Esophagus squamous epithelium (tissue), 4 donors: Measurements from ENCODE around the gene GPC5.

Source experiments
- POLR2A ChIP-seq, 4 donors: fragments of 450-650 bp; IDR thresholded peaks; one replicate each; pipeline ENCODE4 v1.6.1; 2017; ENCODE audit warnings: antibody characterized with exemption in 4 of 4, mild to moderate bottlenecking in 4 of 4, moderate library complexity in 3 of 4
- TF ChIP-seq, protein P1 (sequence below), 6 experiments: fragments of 450-650 bp in 4 of 6; fragments of 200-600 bp in 2 of 6; sonication (generic) in 2 of 6; IDR thresholded peaks; one replicate each; pipeline ENCODE4 v1.5.1; 2016 to 2019; ENCODE audit warnings: antibody characterized with exemption in 6 of 6, mild to moderate bottlenecking in 4 of 6, moderate library complexity in 4 of 6

DNA sequence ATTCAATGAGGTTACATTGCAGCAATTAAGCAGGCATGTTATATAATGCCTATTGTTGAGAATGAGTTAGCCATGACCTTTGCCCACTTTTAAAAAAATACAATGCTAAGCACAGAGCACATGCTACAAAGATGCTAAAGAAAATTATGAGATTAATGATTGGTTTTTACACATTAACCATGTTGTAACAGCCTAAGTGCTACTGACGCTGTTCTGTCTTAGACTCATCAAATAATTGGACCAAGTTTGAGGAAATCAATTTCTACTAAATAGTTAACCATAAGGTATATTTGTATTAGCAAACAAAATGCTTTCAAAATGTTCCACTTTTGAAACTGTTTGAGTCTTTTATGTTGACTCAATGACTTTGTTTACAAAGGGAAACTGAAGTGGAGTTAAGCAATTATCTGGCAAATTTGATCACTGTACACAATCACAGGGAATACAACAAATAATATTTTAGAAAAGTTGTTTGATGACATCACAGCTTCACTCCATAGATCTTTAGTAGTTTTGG is 36.6 kb upstream of the GPC5 start:
- TF ChIP-seq, protein P1, sequence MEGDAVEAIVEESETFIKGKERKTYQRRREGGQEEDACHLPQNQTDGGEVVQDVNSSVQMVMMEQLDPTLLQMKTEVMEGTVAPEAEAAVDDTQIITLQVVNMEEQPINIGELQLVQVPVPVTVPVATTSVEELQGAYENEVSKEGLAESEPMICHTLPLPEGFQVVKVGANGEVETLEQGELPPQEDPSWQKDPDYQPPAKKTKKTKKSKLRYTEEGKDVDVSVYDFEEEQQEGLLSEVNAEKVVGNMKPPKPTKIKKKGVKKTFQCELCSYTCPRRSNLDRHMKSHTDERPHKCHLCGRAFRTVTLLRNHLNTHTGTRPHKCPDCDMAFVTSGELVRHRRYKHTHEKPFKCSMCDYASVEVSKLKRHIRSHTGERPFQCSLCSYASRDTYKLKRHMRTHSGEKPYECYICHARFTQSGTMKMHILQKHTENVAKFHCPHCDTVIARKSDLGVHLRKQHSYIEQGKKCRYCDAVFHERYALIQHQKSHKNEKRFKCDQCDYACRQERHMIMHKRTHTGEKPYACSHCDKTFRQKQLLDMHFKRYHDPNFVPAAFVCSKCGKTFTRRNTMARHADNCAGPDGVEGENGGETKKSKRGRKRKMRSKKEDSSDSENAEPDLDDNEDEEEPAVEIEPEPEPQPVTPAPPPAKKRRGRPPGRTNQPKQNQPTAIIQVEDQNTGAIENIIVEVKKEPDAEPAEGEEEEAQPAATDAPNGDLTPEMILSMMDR (IDR thresholded peaks at IDR 0.05), result no peak
- no peak for TF ChIP-seq POLR2A (IDR thresholded peaks at IDR 0.05)
